ENCODE measurements around the gene ZFAND5.

ZFAND5 gene

DNA sequence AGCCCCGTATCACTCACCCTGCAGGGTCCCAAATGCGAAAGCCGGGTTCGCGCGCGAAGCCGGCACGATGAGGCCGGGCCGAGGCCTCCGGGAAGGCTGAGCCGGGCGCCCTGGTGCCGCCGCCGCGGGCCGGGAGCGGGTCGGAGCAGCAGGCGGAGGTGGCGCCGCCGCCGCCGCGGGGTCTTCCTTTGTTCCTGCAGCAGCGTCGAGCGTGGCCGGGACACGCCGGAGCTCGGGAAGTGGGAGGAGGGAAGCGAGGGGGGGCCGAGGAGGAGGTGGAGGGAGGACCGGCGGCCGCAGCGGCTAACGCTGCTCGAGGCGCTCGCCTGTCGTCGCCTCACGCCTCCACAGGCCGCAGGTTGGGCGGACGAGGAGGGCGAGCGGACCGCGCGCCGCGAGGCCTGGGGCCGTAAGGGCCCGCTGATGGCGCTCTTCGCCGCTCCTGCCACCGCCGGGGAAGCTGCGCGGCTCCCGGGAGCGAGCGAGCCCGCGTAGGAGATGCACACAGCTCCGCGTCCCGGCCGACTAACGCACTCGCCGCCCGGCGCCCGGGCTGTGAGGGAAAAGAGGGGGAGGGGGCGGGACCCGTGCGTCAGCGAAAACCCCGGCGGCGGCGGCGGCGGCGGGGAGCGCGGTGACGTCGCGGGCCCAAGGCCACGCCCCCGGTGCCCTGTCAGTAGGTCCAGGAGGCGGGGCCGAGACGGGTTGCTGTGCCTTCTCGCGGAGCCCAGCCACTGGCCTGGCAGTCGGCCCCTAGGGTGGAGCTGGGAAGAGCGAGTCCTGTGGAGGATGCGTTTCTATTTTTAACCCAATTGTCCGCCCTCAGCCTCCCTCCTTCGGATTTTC is at the start of gene ZFAND5:
Gene ZFAND5 (minus strand): TSS at position 530 of the 846 bp plus-strand sequence. CDS start 4,430 bp downstream, outside the sequence.
- no peak for TF ChIP-seq CTCF (IDR thresholded peaks at IDR 0.05; ENCODE audit: extremely low read depth, missing control alignments)
- DNase-seq (ENCODE audit: low spot score) = peak; percentile 98

DNA sequence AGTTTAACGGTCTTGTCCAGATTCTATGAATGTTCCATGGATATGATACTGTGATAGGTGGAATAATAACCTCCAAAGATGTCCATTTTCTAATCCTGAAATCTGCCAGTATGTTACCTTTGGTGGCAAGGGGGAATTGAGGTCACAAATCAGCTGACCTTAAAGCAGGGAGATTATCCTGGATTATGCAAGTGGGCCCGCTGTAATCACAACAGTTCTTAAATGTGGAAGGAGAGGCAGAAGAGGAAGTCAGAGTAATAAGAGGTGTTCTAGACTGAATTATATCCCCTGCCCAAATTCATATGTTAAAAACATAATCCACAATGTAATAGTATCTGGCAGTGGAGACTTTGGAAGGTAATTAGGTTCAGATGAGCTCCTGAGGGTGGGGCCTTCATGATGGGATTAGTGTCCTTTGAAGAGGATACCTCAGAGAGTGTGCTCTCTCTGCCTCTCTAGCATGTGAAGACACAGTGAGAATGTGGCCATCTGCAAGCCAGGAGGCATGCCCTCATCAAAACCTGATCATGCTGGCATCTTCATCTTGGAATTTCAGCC is 47.6 kb upstream of the ZFAND5 start:
- TF ChIP-seq CTCF (IDR thresholded peaks at IDR 0.05; ENCODE audit: extremely low read depth, missing control alignments) = no peak
- DNase-seq (ENCODE audit: low spot score) = no peak

DNA sequence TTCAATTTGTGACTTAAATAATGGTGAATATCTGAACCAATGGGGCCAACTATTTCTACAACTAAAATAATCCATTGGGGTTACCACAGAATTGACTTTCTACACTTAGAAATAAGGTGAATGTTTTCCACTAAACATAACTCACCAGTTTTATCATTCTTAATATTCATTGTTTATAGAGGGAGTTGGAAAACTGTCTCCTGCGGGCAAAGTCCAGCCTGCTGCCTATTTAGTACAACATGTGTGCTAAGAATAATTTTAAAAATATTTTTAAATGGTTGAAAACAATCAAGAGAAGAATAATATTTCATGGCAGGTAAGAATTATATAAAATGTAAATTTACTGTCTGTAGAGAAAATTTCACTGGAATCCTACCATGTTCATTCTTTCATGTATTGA is 45.2 kb upstream of the ZFAND5 start:
- DNase-seq (ENCODE audit: low spot score) = no peak
- TF ChIP-seq CTCF (IDR thresholded peaks at IDR 0.05; ENCODE audit: extremely low read depth, missing control alignments) = no peak

GRCh38 chr9:72407114-72407513 is 42.1 kb upstream of the ZFAND5 start:
- no peak for TF ChIP-seq CTCF (IDR thresholded peaks at IDR 0.05; ENCODE audit: extremely low read depth, missing control alignments)
- DNase-seq (ENCODE audit: low spot score) = no peak

DNA sequence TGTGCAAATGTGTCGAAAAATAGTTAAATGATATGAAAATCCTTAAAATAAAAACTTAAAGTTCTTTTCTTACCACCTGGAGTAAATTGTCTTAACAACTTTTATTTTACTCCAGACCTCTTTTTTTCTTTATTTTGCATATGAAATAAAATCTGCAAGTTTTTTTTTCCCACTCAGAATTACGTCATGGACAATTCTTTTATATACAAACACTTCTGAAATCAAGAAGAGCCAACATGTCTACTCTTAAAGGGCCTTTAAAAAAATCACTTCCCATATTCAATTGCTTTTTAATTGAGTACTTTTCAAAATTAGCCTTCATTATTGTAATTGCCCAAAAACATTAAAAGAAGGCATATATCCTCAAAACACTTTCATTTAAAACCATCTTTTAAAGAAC is 37.7 kb upstream of the ZFAND5 start:
- no peak for TF ChIP-seq CTCF (IDR thresholded peaks at IDR 0.05; ENCODE audit: extremely low read depth, missing control alignments)
- no peak for DNase-seq (ENCODE audit: low spot score)

GRCh38 chr9:72401396-72401795 is 36.4 kb upstream of the ZFAND5 start:
- no peak for TF ChIP-seq CTCF (IDR thresholded peaks at IDR 0.05; ENCODE audit: extremely low read depth, missing control alignments)
- no peak for DNase-seq (ENCODE audit: low spot score)

- no peak for DNase-seq (ENCODE audit: low spot score)
- TF ChIP-seq CTCF (IDR thresholded peaks at IDR 0.05; ENCODE audit: extremely low read depth, missing control alignments) = no peak
Observed at GRCh38 chr9:72400866-72401265, 35.9 kb upstream of the ZFAND5 start.
